GM06990 (cell line): Measurements from ENCODE around the gene DNMT1.

Source experiments
- DNase-seq: peaks from one replicate; pipeline ENCODE4 v3.0.0-alpha.2; 2011; ENCODE audit not compliant: insufficient read length; ENCODE audit errors: extremely low read depth
- H3K27me3 ChIP-seq: replicated peaks from 2 replicates; pipeline ENCODE4 v1.6.0; 2011; ENCODE audit warnings: low read length; ENCODE audit not compliant: control insufficient read depth, insufficient read depth
- H3K36me3 ChIP-seq: 2 replicates; pipeline ENCODE4 v1.5.1; 2011; ENCODE audit warnings: low read length; ENCODE audit not compliant: control insufficient read depth, insufficient read depth
- H3K4me3 ChIP-seq: replicated peaks from 2 replicates; pipeline ENCODE4 v1.5.1; 2011; ENCODE audit warnings: low read depth, mild to moderate bottlenecking, control low read depth, low read length
- TF ChIP-seq, protein P1 (sequence below): IDR thresholded peaks from 2 replicates; pipeline ENCODE4 v1.5.1; 2011; ENCODE audit warnings: low read length, control low read depth, mild to moderate bottlenecking, inconsistent platforms; ENCODE audit not compliant: insufficient read depth, poor library complexity, severe bottlenecking

Gene DNMT1

DNA sequence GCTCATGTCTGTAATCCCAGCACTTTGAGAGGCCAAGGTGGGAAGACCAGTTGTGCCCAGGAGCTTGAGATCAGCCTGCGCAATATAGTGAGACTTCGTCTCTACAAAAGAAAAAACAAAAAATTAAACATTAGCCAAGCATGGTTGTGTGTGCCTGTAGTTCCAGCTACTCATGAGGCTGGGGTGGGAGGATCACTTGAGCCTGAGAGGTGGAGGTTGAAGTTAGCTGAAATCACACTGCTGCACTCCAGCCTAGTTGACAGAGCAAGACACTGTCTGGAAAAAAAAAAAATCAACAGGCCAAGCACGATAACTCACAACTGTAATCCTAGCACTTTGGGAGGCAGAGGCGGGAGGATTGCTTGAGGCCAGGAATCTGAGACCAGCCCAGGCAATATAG lies 40.2 kb upstream of the DNMT1 start:
- DNase-seq: no peak
- no peaks in the 10 kb centered on the region for H3K36me3 ChIP-seq
- H3K27me3 ChIP-seq: no peaks in the 10 kb centered on the region
- no peak overlapping the region for H3K4me3 ChIP-seq
- TF ChIP-seq, protein P1, sequence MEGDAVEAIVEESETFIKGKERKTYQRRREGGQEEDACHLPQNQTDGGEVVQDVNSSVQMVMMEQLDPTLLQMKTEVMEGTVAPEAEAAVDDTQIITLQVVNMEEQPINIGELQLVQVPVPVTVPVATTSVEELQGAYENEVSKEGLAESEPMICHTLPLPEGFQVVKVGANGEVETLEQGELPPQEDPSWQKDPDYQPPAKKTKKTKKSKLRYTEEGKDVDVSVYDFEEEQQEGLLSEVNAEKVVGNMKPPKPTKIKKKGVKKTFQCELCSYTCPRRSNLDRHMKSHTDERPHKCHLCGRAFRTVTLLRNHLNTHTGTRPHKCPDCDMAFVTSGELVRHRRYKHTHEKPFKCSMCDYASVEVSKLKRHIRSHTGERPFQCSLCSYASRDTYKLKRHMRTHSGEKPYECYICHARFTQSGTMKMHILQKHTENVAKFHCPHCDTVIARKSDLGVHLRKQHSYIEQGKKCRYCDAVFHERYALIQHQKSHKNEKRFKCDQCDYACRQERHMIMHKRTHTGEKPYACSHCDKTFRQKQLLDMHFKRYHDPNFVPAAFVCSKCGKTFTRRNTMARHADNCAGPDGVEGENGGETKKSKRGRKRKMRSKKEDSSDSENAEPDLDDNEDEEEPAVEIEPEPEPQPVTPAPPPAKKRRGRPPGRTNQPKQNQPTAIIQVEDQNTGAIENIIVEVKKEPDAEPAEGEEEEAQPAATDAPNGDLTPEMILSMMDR: no peak

DNA sequence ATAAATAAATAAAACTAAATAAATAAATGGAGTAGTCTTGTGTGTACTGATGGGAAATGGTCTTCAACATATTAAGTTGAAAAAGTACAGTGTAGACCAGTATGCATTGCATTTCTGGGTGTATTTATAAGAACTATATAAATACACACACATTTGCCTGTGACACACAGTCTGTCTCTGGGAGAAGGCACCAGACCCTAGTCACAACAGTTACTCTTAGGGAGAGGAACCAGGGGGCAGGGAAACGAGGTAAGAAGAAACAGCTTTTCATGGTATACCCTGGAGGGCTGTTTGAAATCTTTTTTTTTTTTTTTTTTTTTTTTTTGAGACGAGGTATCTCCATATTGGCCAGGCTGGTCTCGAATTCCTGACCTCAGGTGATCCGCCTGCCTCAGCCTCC lies 39.2 kb upstream of the DNMT1 start:
- H3K4me3 ChIP-seq: no peak overlapping the region
- DNase-seq: no peak
- TF ChIP-seq, protein P1: no peak
- no peaks in the 10 kb centered on the region for H3K36me3 ChIP-seq
- H3K27me3 ChIP-seq: no peaks in the 10 kb centered on the region

DNA sequence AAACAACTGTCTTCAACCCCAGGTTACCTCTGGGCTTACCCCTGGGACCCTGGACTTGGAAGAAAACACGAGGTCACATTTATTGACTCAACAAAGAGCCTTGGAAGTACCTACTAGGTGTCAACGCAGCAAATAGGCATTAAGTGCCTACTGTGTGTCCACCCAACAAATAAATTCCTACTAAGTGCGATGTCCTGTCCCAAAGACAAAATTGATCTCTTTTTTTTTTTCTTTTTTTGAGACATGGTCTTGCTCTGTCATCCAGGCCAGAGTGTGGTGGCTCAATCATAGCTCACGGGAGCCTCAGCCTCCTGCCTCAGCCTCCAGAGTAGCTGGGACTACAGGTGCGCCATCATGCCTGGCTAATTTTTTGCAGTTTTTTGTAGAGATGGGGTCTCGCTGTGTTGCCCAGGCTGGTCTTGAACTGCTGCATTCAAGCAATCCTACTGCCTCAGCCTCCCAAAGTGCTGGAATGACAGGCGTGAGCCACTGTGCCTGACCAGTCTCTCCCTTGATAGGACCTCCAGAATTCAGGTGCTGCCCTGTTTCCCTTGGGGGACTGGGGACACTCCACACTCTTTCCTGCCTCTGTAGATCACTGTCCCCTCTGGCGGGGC lies 37.0 kb upstream of the DNMT1 start:
- Histone ChIP-seq H3K36me3 (no peaks in the 10 kb centered on the region), H3K27me3 (no peaks in the 10 kb centered on the region), H3K4me3 (peak overlapping the region; percentile 91)
- TF ChIP-seq, protein P1: no peak
- DNase-seq: no peak

DNA sequence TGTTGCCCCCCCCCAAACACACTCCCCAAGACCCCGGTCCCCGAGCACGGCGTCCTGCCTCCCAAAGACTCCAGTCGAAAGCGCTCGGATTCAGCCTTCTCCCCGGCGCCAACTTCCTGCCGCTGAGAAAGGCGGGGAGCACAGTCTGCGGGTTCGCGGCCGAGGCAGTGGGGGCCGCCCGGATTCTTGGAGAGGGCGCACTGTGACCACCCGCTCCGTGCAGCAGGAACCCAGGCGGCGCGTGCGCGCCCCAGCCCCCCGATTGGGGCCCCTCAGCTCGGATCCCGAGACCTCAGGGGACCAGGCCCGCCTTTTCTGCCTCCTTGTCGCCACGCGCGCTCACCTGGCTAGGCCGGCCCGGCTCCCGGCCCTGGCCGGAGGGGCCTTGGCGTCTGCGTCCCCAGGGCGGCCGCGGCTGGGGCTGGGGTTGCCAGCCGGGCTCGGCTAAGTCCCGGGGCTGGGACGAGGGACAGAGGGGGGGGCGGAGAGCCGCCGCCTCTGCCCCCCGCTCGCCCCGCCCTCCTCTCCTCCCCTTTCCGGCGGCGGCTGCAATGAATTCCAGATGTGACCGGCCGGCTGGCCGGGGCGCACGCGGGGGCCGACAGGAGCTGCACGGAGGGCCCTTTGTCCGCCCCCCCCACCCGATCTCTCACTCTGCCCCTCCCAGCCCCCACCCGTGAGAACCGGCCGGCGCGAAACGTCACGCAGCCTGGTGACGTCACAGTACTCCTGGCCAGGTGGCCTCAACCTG lies 36.3 kb upstream of the DNMT1 start, which contains the start of gene S1PR2:
TSS of gene S1PR2 (minus strand) at position 471 of the 751 bp plus-strand sequence. CDS start 6,426 bp downstream, outside the sequence.
- TF ChIP-seq, protein P1: no peak
- DNase-seq: peak; percentile 90
- no peaks in the 10 kb centered on the region for H3K36me3 ChIP-seq
- H3K27me3 ChIP-seq: no peaks in the 10 kb centered on the region
- H3K4me3 ChIP-seq: peak within 1 kb of the TSS; percentile 91

DNA sequence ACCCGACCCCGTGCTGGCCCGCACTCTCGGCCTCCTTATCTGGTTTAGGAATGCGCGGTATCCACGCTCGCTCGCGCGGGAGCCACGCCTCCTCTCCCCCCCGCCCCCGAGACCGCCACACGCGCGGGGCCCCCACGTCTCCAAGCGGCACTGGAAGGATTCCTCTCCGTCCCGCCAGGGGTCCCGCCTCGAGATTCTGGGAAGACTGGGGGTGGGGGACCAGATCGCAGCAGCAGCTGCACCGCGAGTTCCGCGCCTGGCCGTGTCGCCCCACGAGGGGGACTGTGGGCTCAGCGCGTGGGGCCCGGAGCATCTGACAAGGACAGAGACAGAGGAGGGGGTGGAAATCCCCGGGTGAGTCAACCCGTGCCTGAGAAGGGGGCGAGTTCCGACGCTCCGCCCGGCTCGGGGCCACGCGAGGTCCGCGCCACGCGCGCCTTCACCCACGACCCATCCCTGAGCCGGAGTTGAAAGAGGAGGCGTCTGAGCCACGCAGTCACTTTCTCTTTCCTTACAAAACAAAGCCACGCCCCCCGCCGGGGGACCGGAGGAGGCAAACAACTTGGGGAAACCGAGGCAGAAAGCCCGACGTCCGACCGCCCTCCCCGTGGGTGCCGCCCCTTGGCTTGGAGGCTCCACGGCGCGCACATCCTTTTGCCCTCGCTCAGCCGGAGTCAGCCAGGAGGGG lies 35.6 kb upstream of the DNMT1 start:
- DNase-seq: peak; percentile 63
- Histone ChIP-seq H3K27me3 (no peaks in the 10 kb centered on the region), H3K36me3 (no peaks in the 10 kb centered on the region), H3K4me3 (peak overlapping the region; percentile 91)
- TF ChIP-seq, protein P1: no peak
